Limb (tissue), 2 donors: ENCODE data around the gene RUNX1.

Source experiments
- DNase-seq, 2 donors: peaks; one replicate each; pipeline ENCODE4 v3.0.0-alpha.2; 2016; ENCODE audit errors: extremely low spot score in 2 of 2

RUNX1 gene

GRCh38 chr21:34924771-34925419, 124.2 kb downstream of the RUNX1 start:
- DNase-seq = no peak

DNA sequence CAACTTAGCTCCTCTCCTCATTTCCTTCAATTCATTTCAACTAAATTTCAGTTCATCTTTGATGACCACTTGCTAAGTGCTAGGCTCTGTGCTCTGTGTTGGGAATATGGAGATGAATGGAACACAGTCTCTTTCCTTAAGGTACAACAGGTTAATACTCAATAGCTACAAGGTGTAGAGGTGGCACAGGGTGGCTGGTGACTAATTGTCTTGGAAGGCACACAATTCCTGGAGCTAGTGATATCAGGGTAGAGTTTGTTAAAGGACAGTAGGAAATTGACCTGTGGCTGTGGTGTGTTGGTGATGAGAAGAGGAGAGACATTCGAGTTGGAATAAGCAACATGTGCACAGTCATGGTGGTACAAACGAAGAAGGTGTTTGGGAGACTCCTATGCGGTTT, 124.9 kb downstream of the RUNX1 start:
- DNase-seq = no peak

GRCh38 chr21:34923626-34924025, 125.5 kb downstream of the RUNX1 start:
- no peak for DNase-seq

GRCh38 chr21:34923202-34923601, 125.9 kb downstream of the RUNX1 start:
- no peak for DNase-seq

DNA sequence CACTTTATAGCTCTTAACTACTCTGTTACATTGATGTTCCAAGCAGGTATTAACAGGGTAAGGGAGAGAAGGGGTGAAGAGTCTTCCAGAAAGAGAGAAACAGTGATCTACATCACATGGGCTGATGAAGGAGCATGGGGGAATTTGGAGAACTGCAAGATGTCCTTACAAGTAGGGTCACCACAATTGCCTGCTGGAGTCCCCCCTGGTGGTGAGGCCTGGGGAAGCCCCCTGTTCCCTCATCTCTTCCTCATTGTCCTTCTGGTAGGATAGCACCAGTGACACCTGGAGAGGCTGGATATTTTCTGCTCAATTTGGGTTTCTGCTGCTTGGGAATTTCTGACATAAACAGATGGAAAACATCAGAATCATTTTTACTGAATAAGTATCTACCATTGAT, 126.6 kb downstream of the RUNX1 start:
- no peak for DNase-seq

GRCh38 chr21:34921151-34921550, 128.0 kb downstream of the RUNX1 start:
- DNase-seq = no peak

GRCh38 chr21:34919406-34919805, 129.7 kb downstream of the RUNX1 start:
- no peak for DNase-seq

DNA sequence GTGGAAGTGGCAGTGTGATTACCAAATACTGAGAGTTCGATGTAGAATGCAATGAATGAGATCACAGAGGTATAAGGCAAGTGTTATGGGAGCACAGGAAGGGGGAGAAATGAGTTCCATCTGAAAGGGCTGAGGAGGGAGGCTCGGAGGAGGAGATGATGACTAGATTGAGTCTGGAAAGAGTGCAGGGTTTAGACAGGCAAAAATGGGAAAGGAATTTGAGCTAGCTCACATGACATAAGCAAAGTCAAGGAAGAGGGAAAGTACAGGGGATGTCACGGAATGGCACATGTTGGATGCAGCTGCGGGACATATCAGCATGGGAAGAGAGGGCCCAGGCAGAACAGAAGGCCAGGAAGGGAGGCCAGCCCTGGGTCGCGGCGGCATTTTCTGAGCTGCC, 132.7 kb downstream of the RUNX1 start:
- DNase-seq = peak in 1 of 2 donors; percentile 30

- no peak for DNase-seq
These were observed 133.7 kb downstream of the RUNX1 start for GRCh38 chr21:34915364-34915841.

DNA sequence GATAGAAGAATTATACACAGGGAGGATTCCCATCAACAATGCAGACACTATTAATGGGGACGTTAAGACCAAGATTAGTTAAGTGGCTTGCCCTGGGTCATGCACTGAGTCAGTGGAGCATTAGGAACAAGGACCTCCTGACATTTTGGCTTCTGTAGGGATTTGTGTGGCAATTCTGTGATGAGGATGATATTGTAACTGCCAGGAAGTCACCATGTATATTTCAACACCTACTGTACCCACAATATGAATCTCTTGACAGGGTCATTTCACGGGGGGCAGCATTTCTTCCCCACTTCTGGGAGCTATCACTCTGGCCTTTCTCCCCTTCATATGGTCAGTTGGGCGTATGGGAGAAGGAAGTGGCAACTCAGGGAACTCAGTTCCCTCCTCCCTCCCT, 134.9 kb downstream of the RUNX1 start:
- no peak for DNase-seq

GRCh38 chr21:34913811-34914210, 135.3 kb downstream of the RUNX1 start:
- DNase-seq = peak in 1 of 2 donors; percentile 51

DNA sequence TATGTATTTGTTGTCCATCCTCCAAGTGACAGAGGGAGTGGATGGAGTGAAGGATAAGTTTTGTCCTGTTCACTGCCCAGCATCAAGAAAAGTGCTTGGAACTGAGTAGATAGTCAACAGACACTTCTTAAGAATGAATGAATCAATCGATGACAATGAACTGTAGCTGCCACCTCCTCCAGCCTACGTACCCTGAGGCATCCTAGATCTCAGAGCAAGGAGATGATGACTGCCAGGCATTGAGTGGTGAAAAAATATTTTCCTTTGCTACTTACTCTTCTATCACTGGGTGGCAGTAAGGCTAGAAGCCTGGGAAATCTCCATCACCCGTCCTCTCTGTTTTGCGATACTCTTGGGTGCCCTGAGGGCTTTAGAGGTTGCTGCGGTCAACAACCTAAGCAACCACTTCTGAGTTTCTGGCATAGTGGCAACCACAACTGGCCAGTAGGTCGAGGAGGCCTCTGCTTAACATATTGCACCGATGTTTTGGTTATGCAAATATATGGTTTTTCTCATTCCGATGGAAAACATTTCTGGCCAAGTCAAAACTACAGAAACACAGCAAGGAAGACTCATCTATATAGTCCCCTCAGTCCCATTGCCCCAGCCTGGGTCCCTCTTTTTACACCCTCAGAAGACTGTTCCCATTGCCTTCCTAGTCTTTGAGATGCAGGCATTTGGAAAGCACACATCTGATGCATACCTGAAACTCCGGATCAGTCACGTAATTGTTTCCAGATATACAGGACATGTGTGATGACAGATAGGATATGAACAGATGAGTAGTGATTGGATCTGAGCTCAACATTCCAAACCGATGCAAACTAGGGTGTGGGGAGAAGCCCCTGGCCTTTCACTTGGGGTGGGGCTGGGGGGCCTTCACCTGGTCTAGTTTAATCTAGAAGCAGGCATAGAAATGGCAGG, 136.8 kb downstream of the RUNX1 start:
- no peak for DNase-seq

DNA sequence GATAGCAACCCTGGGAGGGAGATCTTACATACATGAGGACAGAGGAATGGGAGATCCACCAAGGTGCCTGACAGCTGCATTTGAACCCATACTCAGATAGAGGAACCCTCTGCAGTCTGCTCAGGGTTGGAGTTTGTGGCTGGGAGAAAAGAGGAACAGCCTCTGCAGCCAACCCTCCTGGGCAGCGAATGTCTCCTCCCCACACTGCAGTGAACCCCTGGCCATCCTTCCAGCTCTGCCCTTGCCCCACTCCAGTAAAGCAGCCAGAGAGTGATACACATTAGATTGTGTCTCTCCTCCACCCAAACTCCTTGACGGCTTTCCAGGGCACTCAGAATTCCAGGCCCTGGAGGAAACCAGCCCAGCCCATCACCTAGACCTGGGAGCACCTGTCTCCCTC, 137.7 kb downstream of the RUNX1 start:
- no peak for DNase-seq

- DNase-seq = no peak
These were observed 138.7 kb downstream of the RUNX1 start for GRCh38 chr21:34910396-34910795.

- no peak for DNase-seq
These were observed 139.4 kb downstream of the RUNX1 start for GRCh38 chr21:34909492-34910292.

DNA sequence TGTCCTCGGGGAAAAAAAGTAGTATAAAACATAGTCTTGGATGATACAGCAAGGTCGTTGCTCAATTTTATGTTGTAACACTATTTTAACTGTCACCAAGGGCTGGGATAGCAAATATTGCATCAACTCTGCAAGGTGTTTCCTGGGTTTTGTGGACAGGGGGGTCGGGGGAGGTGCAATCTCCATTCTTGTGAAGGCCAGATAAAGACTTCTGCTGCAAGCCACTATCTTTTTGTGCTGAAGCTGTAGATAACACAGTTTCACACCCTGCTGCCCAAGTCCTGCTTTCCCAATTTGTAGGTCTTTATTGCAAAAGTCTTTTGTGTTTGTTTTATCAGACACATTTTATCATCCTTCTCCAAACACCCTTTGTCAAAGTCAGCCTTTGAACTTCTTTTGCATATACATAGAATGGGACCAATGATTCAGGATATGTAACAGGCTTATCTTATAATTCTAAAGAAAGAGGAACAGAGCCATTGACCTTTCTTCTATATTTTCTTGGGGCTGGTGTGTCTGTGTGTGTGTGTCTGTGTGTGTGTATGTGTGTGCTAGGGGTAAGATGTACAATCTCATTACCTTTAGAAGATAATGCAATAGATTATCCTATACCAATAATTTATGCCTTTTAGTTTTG, 140.6 kb downstream of the RUNX1 start:
- DNase-seq = no peak

GRCh38 chr21:34907461-34908418, 141.4 kb downstream of the RUNX1 start:
- DNase-seq = no peak

- no peak for DNase-seq
These were observed 142.7 kb downstream of the RUNX1 start for GRCh38 chr21:34906401-34906800.

DNA sequence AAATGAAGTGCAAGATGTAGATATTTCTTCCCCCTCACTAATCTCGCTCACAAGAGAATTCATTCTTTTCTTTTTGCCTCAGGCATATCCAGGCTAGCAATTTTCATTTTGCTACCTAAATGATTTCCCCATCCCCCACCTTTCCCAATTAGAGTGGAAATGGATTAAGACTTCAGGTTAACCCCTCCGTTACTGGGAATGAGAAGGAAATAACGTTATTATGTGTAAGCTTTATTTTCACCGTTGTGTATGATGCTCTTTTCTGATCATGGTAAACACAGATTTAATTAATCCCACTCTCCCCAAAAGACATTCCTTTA, 143.9 kb downstream of the RUNX1 start:
- no peak for DNase-seq

DNA sequence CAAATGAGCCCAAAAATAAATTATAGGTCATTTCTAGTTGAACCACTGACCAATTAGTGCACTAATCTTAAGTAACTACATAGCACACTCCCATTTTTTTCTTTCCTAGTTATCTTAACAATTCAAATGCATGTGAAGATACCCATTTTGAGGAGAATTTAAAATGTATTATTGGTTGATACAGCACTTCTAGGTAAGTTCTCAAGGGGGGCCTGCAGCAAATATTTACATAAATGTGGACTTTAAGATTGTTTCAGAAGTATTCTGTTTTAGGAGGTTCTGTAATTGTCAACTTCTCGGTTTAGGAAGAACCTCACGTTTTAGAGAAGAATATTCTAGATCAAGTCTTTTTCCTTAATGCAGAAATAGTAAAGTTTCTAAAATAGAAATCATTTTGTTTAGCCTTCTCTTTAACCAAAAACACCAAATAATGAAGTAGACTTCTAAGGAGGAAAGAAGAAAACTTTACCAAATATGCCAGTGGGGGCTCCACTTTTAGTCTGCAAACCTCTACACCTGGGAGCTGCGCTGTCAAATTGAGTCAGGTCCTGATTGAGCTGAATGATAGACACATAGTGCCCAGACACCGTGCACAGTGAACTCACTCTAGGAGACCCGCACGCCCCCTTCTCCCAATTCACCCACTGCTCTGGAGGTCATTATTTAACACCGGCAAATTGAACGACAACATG, 144.4 kb downstream of the RUNX1 start:
- no peak for DNase-seq
